Fibroblast of the aortic adventitia (primary cell): ENCODE results near the gene UBAC2. TPM values are rescaled to one million over a fixed set of nuclear protein-coding genes. Genes with fewer than 3 reads are reported as not detected.

Source experiments
- DNase-seq: peaks from one replicate; pipeline ENCODE4 v3.0.0-alpha.2; 2010; ENCODE audit warnings: low read depth
- H3K4me3 ChIP-seq: 2 replicates; pipeline ENCODE4 v1.5.1; 2011; ENCODE audit warnings: low read depth, mild to moderate bottlenecking, control low read depth, low read length, moderate library complexity
- CTCF ChIP-seq: IDR thresholded peaks from 2 replicates; pipeline ENCODE4 v1.5.1; 2011; ENCODE audit warnings: mild to moderate bottlenecking, low read length, control low read depth, inconsistent platforms; ENCODE audit not compliant: insufficient read depth
- total RNA-seq: library from RNA; depleted of rRNA; stranded (reverse); fragments of >200 nt; gene quantifications from 2 replicates; pipeline ENCODE4 v1.2.3, GENCODE V29; 2012; ENCODE audit warnings: low replicate concordance

The UBAC2 gene
- total RNA-seq, 1 donor, result 33.8 TPM

GRCh38 chr13:99374994-99375737, 174.5 kb downstream of the UBAC2 start:
- no peak for TF ChIP-seq CTCF
- no peak overlapping the region for H3K4me3 ChIP-seq
- DNase-seq, result no peak

GRCh38 chr13:99375738-99376080, 175.1 kb downstream of the UBAC2 start:
- H3K4me3 ChIP-seq, result no peak overlapping the region
- TF ChIP-seq CTCF, result no peak
- no peak for DNase-seq

DNA sequence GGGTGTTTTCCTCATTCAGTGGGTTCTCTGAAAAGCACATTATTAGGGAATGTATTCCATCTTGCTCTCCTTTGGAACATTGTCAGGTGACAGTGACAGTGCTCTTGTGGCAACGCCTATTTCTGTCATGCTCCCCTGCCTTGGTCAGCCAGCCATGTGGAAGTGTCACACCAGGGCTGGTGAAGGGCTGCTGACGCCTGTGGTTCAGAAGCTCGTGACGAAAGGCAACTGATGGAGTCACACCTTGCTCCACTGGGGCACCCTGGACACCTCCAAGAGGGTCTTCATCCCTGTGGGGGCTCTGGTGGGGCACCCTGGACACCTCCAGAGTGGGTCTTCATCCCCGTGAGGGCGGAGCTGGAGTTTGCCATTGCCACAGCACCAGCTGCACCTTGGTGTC, 175.5 kb downstream of the UBAC2 start:
- no peak for TF ChIP-seq CTCF

DNA sequence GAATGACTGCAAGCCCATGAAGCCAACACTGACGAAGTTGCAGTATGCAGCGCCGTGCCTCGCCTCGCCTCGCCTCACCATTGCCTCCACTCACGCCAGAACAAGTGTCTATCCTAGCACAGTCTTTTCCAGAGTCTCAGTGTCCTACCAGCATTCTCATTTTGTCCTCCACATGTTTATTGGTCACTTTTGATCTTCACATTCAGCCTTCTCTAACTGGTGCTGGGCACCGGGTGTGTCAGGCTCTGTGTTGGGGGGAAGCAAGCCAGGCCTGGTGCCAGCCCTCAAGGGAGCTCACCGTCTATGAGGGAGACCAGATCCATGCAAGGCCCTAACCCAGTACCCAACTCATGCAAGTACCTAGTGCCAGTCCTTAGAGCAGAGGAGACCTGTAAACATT, 176.3 kb downstream of the UBAC2 start:
- no peak for DNase-seq
- no peak overlapping the region for H3K4me3 ChIP-seq
- no peak for TF ChIP-seq CTCF

More for the DNA sequence above, 175.5 kb downstream of the UBAC2 start:
- DNase-seq, result no peak
- no peak overlapping the region for H3K4me3 ChIP-seq

DNA sequence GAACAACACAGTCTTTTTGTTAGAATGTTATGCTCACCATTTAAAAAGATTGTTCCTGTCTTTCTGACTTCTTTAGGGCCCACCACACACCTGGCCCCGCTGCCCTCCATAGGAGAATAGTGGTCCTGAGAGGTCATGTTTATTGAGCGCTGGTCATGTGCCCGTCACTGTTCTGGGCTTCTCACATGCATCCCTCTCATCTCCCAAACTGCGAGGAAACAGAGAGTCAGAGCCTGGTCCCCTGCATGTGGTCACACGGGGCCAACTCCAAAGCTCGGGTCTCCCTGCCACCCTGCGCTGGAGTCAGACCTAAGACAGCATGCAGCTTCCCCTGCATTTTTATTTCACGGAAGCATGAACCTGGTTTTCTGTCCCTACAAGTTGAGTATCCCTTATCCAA, 177.0 kb downstream of the UBAC2 start:
- TF ChIP-seq CTCF, result no peak
- DNase-seq, result no peak
- no peak overlapping the region for H3K4me3 ChIP-seq

GRCh38 chr13:99378985-99379733, 178.5 kb downstream of the UBAC2 start:
- TF ChIP-seq CTCF, result no peak
- H3K4me3 ChIP-seq, result no peak overlapping the region
- no peak for DNase-seq
